Stimulated activated CD4-positive, alpha-beta T cell treated with anti-CD3 and anti-CD28 coated beads, Interleukin-1b, Interleukin-23, amount 100 ng/mL, for 24 hours (primary cell): ENCODE data around the gene TCF20.

Experiments
- DNase-seq, 4 experiments: peaks; one replicate each; pipeline ENCODE4 v3.0.0-alpha.2; 2020; ENCODE audit warnings: low read depth in 4 of 4, low spot score in 1 of 4

TCF20 gene

GRCh38 chr22:42261296-42261695 is 9.2 kb downstream of the TCF20 start:
- no peak for DNase-seq

GRCh38 chr22:42258126-42258525 is 12.3 kb downstream of the TCF20 start:
- DNase-seq = no peak

- DNase-seq = no peak
These were observed 13.1 kb downstream of the TCF20 start for GRCh38 chr22:42257386-42257785.

DNA sequence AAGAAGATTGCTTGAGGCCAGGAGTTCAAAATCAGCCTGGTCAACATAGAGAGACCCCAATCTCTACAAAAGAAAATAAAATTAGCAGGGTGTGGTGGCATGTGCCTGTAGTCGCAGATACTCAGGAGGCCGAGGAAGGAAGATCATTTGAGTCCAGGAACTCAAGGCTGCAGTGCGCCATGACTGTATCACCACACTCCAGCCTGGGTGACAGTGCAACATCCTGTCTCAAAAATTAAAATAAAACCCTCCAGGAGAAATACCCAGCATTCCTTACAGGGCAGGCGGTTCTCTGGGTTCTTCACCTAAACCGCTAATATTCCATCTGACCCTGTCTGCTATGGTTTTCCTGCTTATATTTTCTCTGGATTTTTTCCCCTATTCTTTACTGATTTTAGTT is 13.5 kb downstream of the TCF20 start:
- DNase-seq = no peak

- no peak for DNase-seq
These were observed 14.2 kb downstream of the TCF20 start for GRCh38 chr22:42256220-42256619.

- DNase-seq = no peak
These were observed 20.6 kb downstream of the TCF20 start for GRCh38 chr22:42249831-42250230.

DNA sequence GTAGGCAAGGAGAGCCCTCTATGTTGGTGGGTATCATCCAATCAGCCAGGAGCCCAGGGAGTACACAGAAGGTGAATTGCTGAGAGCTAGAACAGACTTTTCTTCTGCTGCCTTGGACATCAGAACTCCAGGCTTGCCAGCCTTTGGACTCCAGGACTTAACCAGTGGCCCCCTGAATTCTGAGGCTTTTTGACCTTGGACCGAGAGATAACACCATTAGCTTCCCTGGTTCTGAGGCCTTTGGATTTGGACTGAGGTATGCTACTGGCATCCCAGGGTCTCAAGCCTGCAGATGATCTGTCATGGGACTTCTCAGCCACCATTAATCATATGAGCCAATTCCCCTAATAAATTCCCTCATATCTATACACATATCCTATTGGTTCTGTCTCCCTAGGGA is 21.5 kb downstream of the TCF20 start:
- no peak for DNase-seq

DNA sequence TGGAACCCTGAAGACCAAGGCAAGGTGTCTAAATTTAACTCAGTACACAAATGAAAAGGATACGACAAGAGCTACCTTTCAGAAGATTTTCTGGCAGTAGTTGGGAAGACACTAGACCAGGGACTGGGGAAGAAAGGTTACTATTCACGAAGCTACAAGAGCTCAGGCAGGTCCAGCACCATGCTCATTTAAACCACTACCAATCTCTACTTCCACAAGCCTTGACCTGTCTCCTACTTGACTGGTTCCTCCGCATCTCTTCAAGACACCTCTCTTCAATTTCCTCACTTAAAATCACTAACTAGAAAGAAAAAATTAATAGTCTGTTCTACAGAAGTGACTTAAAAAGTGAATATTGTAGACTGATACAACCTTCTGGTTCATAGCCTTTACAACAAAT is 22.9 kb downstream of the TCF20 start:
- no peak for DNase-seq

GRCh38 chr22:42243802-42244060 is 26.7 kb downstream of the TCF20 start:
- DNase-seq = no peak

- no peak for DNase-seq
These were observed 33.6 kb downstream of the TCF20 start for GRCh38 chr22:42236848-42237247.

DNA sequence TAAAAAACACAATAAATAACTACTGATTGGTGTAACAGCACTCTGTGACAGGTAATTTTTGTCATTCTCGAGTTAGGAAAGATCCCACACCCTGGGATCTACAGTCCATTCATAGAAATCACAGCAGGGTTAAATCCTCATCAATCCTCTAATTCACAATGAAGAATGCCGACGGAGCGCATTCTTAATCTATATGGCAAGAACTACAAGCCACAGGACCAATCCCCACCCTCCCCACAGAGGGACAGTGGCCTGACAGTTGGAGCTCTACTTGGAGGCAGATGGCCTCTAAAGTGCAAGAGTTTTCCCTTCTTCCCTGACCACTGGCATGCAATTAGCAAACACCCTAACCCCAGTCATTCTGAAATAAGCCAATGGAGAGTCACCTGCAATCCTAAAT is 34.2 kb downstream of the TCF20 start:
- no peak for DNase-seq

DNA sequence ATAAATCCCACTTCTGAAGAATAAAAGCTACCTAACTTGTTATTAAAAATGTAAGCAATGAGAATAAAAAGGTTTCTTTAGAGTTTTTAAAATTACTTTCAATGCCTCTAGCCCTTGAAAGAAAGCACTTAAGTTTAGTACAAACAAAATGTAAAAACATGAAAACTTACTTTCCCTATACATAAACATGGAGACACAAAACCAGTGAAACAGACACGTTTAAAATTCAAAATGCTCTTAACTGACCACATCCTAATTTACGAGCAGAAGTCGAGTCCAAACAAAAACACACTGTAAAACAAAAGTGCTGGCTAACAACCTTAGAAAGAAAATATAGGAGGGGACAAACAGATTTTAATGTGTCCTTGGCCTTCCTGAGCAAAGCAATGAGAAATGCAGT is 36.6 kb downstream of the TCF20 start:
- DNase-seq = no peak

GRCh38 chr22:42231929-42232328 is 38.5 kb downstream of the TCF20 start:
- DNase-seq = no peak

GRCh38 chr22:42229455-42230149 is 40.9 kb downstream of the TCF20 start:
- no peak for DNase-seq

GRCh38 chr22:42228483-42228882 is 42.0 kb downstream of the TCF20 start:
- no peak for DNase-seq

GRCh38 chr22:42227435-42227834 is 43.0 kb downstream of the TCF20 start:
- DNase-seq = no peak

DNA sequence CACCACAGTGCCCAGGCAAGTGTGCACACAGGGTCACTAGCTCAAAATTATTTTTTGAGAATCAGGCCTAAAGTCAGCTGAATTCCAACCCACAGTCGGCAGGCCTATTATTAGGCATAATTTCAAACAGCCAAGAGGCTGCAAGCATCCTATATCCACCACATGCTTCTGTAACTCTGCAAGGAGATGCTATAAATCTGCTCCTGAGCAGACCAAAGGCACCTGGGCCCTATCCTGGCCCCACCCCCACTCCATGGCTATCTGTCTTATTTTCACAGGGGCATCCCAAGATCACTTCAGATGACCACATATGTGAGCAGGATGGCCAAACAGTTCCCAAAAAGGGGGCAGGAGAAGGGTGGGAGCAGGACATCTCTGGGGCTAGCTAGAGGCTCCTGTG is 44.6 kb downstream of the TCF20 start:
- DNase-seq = no peak

- no peak for DNase-seq
These were observed 48.3 kb downstream of the TCF20 start for GRCh38 chr22:42222140-42222539.
